Vagina (tissue), 2 donors: Measurements from ENCODE around the gene ABHD6. TPM values are rescaled to one million over a fixed set of nuclear protein-coding genes. Genes with fewer than 3 reads are reported as not detected.
A peak's percentile ranks its signal among the peaks of the same experiment; 100 is the strongest.
"Not testable (repeated sequence)": the region's sequence is repeated elsewhere in the genome, so short reads cannot be mapped to it uniquely, and the experiment has no call there.

ENCODE experiments used
- DNase-seq, 2 donors: peaks; one replicate each; pipeline ENCODE4 v3.0.0-alpha.2; 2017; ENCODE audit errors: extremely low spot score in 2 of 2
- H3K27ac ChIP-seq: fragments of 200-600 bp; sonication (generic); one replicate; pipeline ENCODE4 v1.5.1; 2019
- H3K27me3 ChIP-seq: fragments of 200-600 bp; sonication (generic); one replicate; pipeline ENCODE4 v1.5.1; 2019
- H3K36me3 ChIP-seq, 2 donors: fragments of 200-600 bp; sonication (generic); one replicate each; pipeline ENCODE4 v1.5.1; 2017 to 2019
- H3K4me1 ChIP-seq: fragments of 200-600 bp; sonication (generic); one replicate; pipeline ENCODE4 v1.5.1; 2019
- H3K4me3 ChIP-seq, 2 donors: fragments of 200-600 bp; sonication (generic); 1 replicate in 1 of 2; 2 replicates in 1 of 2; pipeline ENCODE4 v1.5.1; 2016 to 2019
- H3K9me3 ChIP-seq: fragments of 200-600 bp; sonication (generic); one replicate; pipeline ENCODE4 v1.5.1; 2019
- CTCF ChIP-seq, 3 experiments: fragments of 450-650 bp in 2 of 3; fragments of 200-600 bp in 1 of 3; sonication (generic) in 1 of 3; IDR thresholded peaks; one replicate each; pipeline ENCODE4 v1.5.1; 2017 to 2019; ENCODE audit warnings: antibody characterized with exemption in 3 of 3, mild to moderate bottlenecking in 2 of 3, moderate library complexity in 2 of 3
- POLR2A ChIP-seq, 2 donors: fragments of 450-650 bp; IDR thresholded peaks; one replicate each; pipeline ENCODE4 v1.6.1; 2017; ENCODE audit warnings: antibody characterized with exemption in 2 of 2, mild to moderate bottlenecking in 2 of 2, moderate library complexity in 2 of 2
- POLR2AphosphoS5 ChIP-seq, 2 donors: sonication (generic); formaldehyde crosslinking; IDR thresholded peaks; one replicate each; pipeline ENCODE4 v1.9.0; 2017; ENCODE audit warnings: antibody characterized with exemption in 2 of 2, mild to moderate bottlenecking in 2 of 2, low read depth in 1 of 2; ENCODE audit not compliant: insufficient read depth in 1 of 2
- intact Hi-C: fragments of 100-400 bp; cut with DNase I; formaldehyde crosslinking; loops from one replicate; pipeline ENCODE4 v1.15.1; 2023
- total RNA-seq: library from RNA; depleted of rRNA; stranded (reverse); fragments of >200 nt; gene quantifications from one replicate; pipeline ENCODE4 v1.2.3, GENCODE V29; 2016

The ABHD6 gene
- total RNA-seq, 1 donor from 2014 or later, result 18.9 TPM

GRCh38 chr3:58334013-58334321 is 96.4 kb downstream of the ABHD6 start:
- no peaks in the 10 kb centered on the region for H3K9me3 ChIP-seq
- DNase-seq, result no peak
- intact Hi-C loops, result loop anchor here (10.0 kb wide), 1 partner anchor 151 kb away; no protein-coding TSS in a partner anchor
- H3K36me3 ChIP-seq, result no peaks in the 10 kb centered on the region
- H3K4me1 ChIP-seq, result peaks cover 65% of the 10 kb centered on the region
- H3K27ac ChIP-seq, result peak overlapping the region; percentile 84
- no peak for TF ChIP-seq POLR2A (IDR thresholded peaks at IDR 0.05)
- TF ChIP-seq CTCF (IDR thresholded peaks at IDR 0.05), result no peak
- no peak for TF ChIP-seq POLR2AphosphoS5 (IDR thresholded peaks at IDR 0.05; ENCODE audit: insufficient read depth in 1 of 2, low read depth in 1 of 2)
- no peaks in the 10 kb centered on the region for H3K27me3 ChIP-seq
- peak overlapping the region; percentile 90 to 95 for H3K4me3 ChIP-seq

- Histone ChIP-seq H3K9me3 (no peaks in the 10 kb centered on the region), H3K4me1 (peaks cover 65% of the 10 kb centered on the region), H3K27me3 (no peaks in the 10 kb centered on the region), H3K36me3 (no peaks in the 10 kb centered on the region), H3K4me3 (peak overlapping the region; percentile 90 to 95), H3K27ac (peak overlapping the region; percentile 84)
- DNase-seq, result no peak
- TF ChIP-seq POLR2A (IDR thresholded peaks at IDR 0.05) (no peak), CTCF (IDR thresholded peaks at IDR 0.05) (no peak)
- intact Hi-C loops, result loop anchor here (10.0 kb wide), 1 partner anchor 150 kb away; no protein-coding TSS in a partner anchor
These were observed 96.9 kb downstream of the ABHD6 start for GRCh38 chr3:58334506-58334884.

GRCh38 chr3:58335652-58335947 is 98.0 kb downstream of the ABHD6 start:
- Histone ChIP-seq H3K4me3 (peak overlapping the region; percentile 28 to 90), H3K9me3 (no peaks in the 10 kb centered on the region), H3K27me3 (no peaks in the 10 kb centered on the region), H3K36me3 (no peaks in the 10 kb centered on the region), H3K27ac (peak overlapping the region; percentile 84), H3K4me1 (peaks cover 71% of the 10 kb centered on the region)
- DNase-seq, result no peak
- TF ChIP-seq CTCF (IDR thresholded peaks at IDR 0.05), result no peak
- no peak for TF ChIP-seq POLR2A (IDR thresholded peaks at IDR 0.05)
- no peak for TF ChIP-seq POLR2AphosphoS5 (IDR thresholded peaks at IDR 0.05; ENCODE audit: insufficient read depth in 1 of 2, low read depth in 1 of 2)
- intact Hi-C loops, result loop anchor here (10.0 kb wide), 1 partner anchor 149 kb away; no protein-coding TSS in a partner anchor

- no peaks in the 10 kb centered on the region for H3K27me3 ChIP-seq
- H3K36me3 ChIP-seq, result no peaks in the 10 kb centered on the region
- H3K9me3 ChIP-seq, result no peaks in the 10 kb centered on the region
- peak overlapping the region; percentile 84 for H3K27ac ChIP-seq
- DNase-seq, result no peak
- H3K4me3 ChIP-seq, result no peak overlapping the region
- H3K4me1 ChIP-seq, result peaks cover 73% of the 10 kb centered on the region
- TF ChIP-seq CTCF (IDR thresholded peaks at IDR 0.05) (no peak), POLR2A (IDR thresholded peaks at IDR 0.05) (no peak), POLR2AphosphoS5 (IDR thresholded peaks at IDR 0.05; ENCODE audit: insufficient read depth in 1 of 2, low read depth in 1 of 2) (no peak)
- intact Hi-C loops, result loop anchor here (10.0 kb wide), 1 partner anchor 148 kb away; no protein-coding TSS in a partner anchor
These were observed 98.7 kb downstream of the ABHD6 start for GRCh38 chr3:58336135-58336882.

- Histone ChIP-seq H3K9me3 (no peaks in the 10 kb centered on the region), H3K27ac (no peak overlapping the region), H3K36me3 (no peaks in the 10 kb centered on the region), H3K4me1 (peaks cover 73% of the 10 kb centered on the region), H3K27me3 (no peaks in the 10 kb centered on the region), H3K4me3 (no peak overlapping the region)
- DNase-seq, result no peak
- intact Hi-C loops, result loop anchor here (10.0 kb wide), 1 partner anchor 148 kb away; no protein-coding TSS in a partner anchor
- no peak for TF ChIP-seq POLR2AphosphoS5 (IDR thresholded peaks at IDR 0.05; ENCODE audit: insufficient read depth in 1 of 2, low read depth in 1 of 2)
- no peak for TF ChIP-seq POLR2A (IDR thresholded peaks at IDR 0.05)
- TF ChIP-seq CTCF (IDR thresholded peaks at IDR 0.05), result no peak
These were observed 99.6 kb downstream of the ABHD6 start for GRCh38 chr3:58337190-58337589.

GRCh38 chr3:58339146-58339545 is 101.6 kb downstream of the ABHD6 start:
- not testable (repeated sequence) for H3K4me3 ChIP-seq, H3K27ac ChIP-seq, H3K27me3 ChIP-seq, H3K9me3 ChIP-seq, DNase-seq, H3K36me3 ChIP-seq
- intact Hi-C loops, result loop anchor here (10.0 kb wide), 1 partner anchor 146 kb away; no protein-coding TSS in a partner anchor
- H3K4me1 ChIP-seq, result peaks cover 77% of the 10 kb centered on the region
